Transverse colon (tissue), 4 donors: ENCODE measurements around the gene HSF2BP. TPM values are rescaled to one million over a fixed set of nuclear protein-coding genes. Genes with fewer than 3 reads are reported as not detected.

Source experiments
- DNase-seq: peaks from one replicate; pipeline ENCODE4 v3.0.0-alpha.2; 2019
- H3K27ac ChIP-seq, 4 donors: fragments of 200-600 bp; sonication (generic); 2 replicates each; pipeline ENCODE4 v1.5.1; 2016 to 2018; ENCODE audit warnings: inconsistent platforms in 4 of 4
- H3K27me3 ChIP-seq: fragments of 200-600 bp; sonication (generic); 2 replicates; pipeline ENCODE4 v1.5.1; 2017; ENCODE audit warnings: inconsistent platforms
- H3K36me3 ChIP-seq, 4 donors: fragments of 200-600 bp; sonication (generic); 2 replicates each; pipeline ENCODE4 v1.5.1; 2017 to 2019; ENCODE audit warnings: inconsistent platforms in 4 of 4
- H3K4me1 ChIP-seq, 4 donors: fragments of 200-600 bp; sonication (generic); 2 replicates each; pipeline ENCODE4 v1.5.1; 2017 to 2020; ENCODE audit warnings: inconsistent platforms in 4 of 4
- H3K4me3 ChIP-seq, 4 donors: fragments of 200-600 bp; sonication (generic); 1 replicate in 1 of 4; 2 replicates in 3 of 4; pipeline versions ENCODE4 v1.5.1 to v1.6.1; 2017 to 2019; ENCODE audit warnings: inconsistent platforms in 4 of 4
- H3K9me3 ChIP-seq, 2 donors: fragments of 200-600 bp; sonication (generic); 2 replicates each; pipeline ENCODE4 v1.5.1; 2017 to 2019; ENCODE audit warnings: inconsistent platforms in 2 of 2
- CTCF ChIP-seq, 5 experiments: fragments of 200-600 bp in 3 of 5; fragments of 450-650 bp in 2 of 5; sonication (generic) in 3 of 5; IDR thresholded peaks; 1 replicate in 2 of 5; 2 replicates in 3 of 5; pipeline ENCODE4 v1.5.1; 2016 to 2017; ENCODE audit warnings: antibody characterized with exemption in 5 of 5, inconsistent platforms in 3 of 5, mild to moderate bottlenecking in 2 of 5, moderate library complexity in 1 of 5
- EP300 ChIP-seq: sonication (generic); formaldehyde crosslinking; IDR thresholded peaks from one replicate; pipeline ENCODE4 v1.6.1; 2017; ENCODE audit warnings: antibody characterized with exemption, low read depth
- POLR2A ChIP-seq: fragments of 450-650 bp; IDR thresholded peaks from one replicate; pipeline ENCODE4 v1.6.1; 2016; ENCODE audit warnings: antibody characterized with exemption, mild to moderate bottlenecking, moderate library complexity
- POLR2AphosphoS5 ChIP-seq, 3 donors: sonication (generic); formaldehyde crosslinking; IDR thresholded peaks; one replicate each; pipeline ENCODE4 v1.6.1; 2016; ENCODE audit warnings: antibody characterized with exemption in 3 of 3
- WGBS, 2 donors: methylation state at CpG; one replicate each; pipeline ENCODE4 v1.1.5; 2018; ENCODE audit warnings: low coverage in 1 of 2; 5-methylcytosine and 5-hydroxymethylcytosine counted together
- in situ Hi-C, 4 donors: fragments of 200-750 bp; cut with MboI; loops; one replicate each; pipeline versions ENCODE4 v1.15.0 to v1.15.1; 2017; ENCODE audit warnings: low sequenced_read_pairs in 3 of 4, low pct_ligation_motif_present in 1 of 4, low pct_unique_long_range_greater_than_20kb in 1 of 4
- intact Hi-C: fragments of 100-400 bp; cut with DNase I; formaldehyde crosslinking; loops from one replicate; pipeline ENCODE4 v1.15.1; 2023; ENCODE audit warnings: low total_unique reads
- total RNA-seq, 4 donors: library from RNA; depleted of rRNA; stranded (reverse); fragments of >200 nt; gene quantifications; one replicate each; pipeline ENCODE4 v1.1.0, GENCODE V29; 2016

Gene HSF2BP
- total RNA-seq, 4 donors from 2014 or later: 0.48 to 0.82 TPM; not detected in 2

DNA sequence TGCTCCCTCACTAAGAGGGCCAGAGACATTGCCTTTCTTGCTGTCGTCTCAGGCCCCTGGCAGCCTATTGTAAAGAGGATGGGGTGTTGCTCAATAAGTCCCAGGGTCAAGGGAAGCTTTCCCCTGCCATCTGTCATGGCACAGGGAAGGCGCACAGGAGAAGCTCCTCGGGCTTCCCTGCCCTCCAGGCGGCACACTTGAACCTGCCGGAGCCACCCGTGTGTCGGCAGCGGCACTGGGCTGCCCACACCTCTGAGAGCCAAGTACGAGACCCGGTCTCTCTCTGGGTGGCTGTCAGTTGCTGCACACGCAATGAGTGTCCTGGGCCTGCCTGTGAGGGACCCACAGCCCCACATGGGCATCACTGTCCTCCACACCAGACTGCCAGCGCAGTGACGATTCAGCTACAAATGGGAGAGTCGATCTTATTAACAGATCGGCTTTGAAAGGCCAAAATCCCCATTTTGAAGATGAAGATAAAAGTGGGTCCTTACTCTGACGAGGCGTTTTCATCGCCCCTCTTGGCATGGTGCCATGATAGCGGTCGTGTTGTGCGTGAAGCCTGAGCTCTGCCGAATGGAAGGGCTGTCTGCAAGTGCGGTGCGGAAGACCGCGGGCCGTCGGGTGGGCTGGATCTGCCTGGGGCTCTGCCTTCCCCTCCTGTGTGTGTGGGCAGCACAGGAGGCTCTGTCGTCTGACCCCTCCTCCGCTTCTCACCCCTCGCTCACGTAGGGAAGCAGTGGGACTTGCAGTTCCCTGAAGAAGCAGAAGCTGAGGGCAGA is 30.5 kb upstream of the HSF2BP start:
- TF ChIP-seq POLR2A: no peak
- no peak for TF ChIP-seq CTCF (IDR thresholded peaks at IDR 0.05)
- TF ChIP-seq POLR2AphosphoS5 (IDR thresholded peaks at IDR 0.05): no peak
- TF ChIP-seq EP300: no peak
- no peaks in the 10 kb centered on the region for H3K9me3 ChIP-seq
- H3K27me3 ChIP-seq: no peaks in the 10 kb centered on the region
- H3K4me1 ChIP-seq: no peaks in the 10 kb centered on the region
- H3K27ac ChIP-seq: no peak overlapping the region
- WGBS, 2 donors: 95% methylated on average over 30 of the region's 32 CpGs; no CpG with 5 or more reads in 1 of the 2 donors
- peaks cover 0 to 50% (median 14%) of the 10 kb centered on the region in 4 donors for H3K36me3 ChIP-seq
- intact Hi-C loops (no loop called here), in situ Hi-C loops (no loop called here)
- H3K4me3 ChIP-seq: no peak overlapping the region
- DNase-seq: no peak

DNA sequence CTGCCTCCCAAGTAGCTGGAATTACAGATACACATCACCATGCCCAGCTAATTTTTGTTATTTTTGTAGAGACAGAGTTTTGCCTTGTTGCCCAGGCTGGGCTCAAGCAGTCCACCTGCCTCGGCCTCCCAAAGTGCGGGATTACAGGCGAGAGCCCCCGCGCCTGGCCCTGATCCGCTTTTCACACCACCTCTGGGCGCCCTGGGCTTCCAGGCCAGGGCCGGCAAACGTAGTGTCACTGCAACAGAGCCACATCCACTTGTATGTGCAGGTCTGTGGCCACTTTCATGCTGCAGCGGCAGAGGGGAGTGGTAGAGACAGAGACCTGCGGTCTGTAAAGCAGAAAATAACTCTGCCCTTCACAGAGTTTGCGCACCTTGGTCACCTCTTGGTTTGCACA is 29.6 kb upstream of the HSF2BP start:
- DNase-seq: no peak
- H3K9me3 ChIP-seq: no peaks in the 10 kb centered on the region
- H3K4me1 ChIP-seq: no peaks in the 10 kb centered on the region
- TF ChIP-seq POLR2AphosphoS5 (IDR thresholded peaks at IDR 0.05) (no peak), CTCF (IDR thresholded peaks at IDR 0.05) (no peak), POLR2A (no peak), EP300 (no peak)
- in situ Hi-C loops: no loop called here
- H3K27ac ChIP-seq: no peak overlapping the region
- H3K36me3 ChIP-seq: peaks cover 0 to 50% (median 14%) of the 10 kb centered on the region in 4 donors
- 97% methylated on average over 12 of the region's 12 CpGs; no CpG with 5 or more reads in 1 of the 2 donors for WGBS, 2 donors
- no peaks in the 10 kb centered on the region for H3K27me3 ChIP-seq
- intact Hi-C loops: no loop called here
- H3K4me3 ChIP-seq: no peak overlapping the region

- intact Hi-C loops (no loop called here), in situ Hi-C loops (no loop called here)
- no peak for DNase-seq
- peaks cover 0 to 47% (median 15%) of the 10 kb centered on the region in 4 donors for H3K36me3 ChIP-seq
- no peaks in the 10 kb centered on the region for H3K27me3 ChIP-seq
- no peak overlapping the region for H3K27ac ChIP-seq
- no peak for TF ChIP-seq POLR2A
- no peak for TF ChIP-seq POLR2AphosphoS5 (IDR thresholded peaks at IDR 0.05)
- TF ChIP-seq EP300: no peak
- TF ChIP-seq CTCF (IDR thresholded peaks at IDR 0.05): no peak
- no peaks in the 10 kb centered on the region for H3K9me3 ChIP-seq
- 85% methylated on average over 27 of the region's 27 CpGs; no CpG with 5 or more reads in 1 of the 2 donors for whole genome bisulfite sequencing, 2 donors
- H3K4me3 ChIP-seq: no peak overlapping the region
- no peaks in the 10 kb centered on the region for H3K4me1 ChIP-seq
Observed at GRCh38 chr21:43687566-43688399, 28.5 kb upstream of the HSF2BP start.

DNA sequence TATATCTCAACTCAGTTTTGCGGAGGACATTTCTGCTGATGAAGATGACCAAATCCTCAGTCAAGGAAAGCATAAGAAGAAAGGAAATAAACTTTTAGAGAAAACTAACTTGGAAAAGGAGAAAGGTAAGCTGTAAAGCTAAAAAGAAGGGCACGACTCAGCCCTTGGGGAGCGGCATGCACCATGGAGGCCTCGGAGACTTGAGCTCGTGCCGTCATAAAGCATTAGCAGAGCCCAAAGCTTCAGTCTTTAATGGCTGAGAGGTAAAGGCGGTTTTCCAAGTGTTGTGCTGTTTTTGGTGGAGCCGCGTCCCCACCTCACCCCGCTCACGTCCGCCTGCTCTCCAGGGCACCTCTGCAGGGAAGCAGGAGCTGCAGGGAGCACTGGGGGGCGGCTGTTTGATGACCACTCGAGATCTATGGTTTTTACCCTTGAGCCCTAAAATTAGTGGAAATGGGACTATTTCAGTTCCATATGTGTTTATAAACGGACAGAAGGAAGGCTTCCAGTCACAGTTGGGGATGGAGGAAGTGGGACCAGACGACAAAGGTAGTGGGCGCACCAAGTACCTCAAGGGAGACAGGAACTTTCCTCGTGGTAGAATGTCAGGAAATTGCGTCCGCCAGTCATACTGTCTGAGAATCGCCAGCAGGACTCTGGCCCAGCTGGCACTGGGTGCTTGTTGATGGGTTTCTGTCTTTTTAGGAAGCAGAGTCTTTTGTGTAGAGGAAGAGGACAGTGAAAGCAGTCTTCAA is 27.7 kb upstream of the HSF2BP start:
- 89 to 93% methylated on average over 5 to 21 of the region's 21 CpGs for WGBS, 2 donors
- Histone ChIP-seq H3K36me3 (peaks cover 0 to 43% (median 19%) of the 10 kb centered on the region in 4 donors), H3K4me3 (no peak overlapping the region), H3K27ac (no peak overlapping the region), H3K4me1 (no peaks in the 10 kb centered on the region), H3K27me3 (no peaks in the 10 kb centered on the region), H3K9me3 (no peaks in the 10 kb centered on the region)
- in situ Hi-C loops: no loop called here
- no peak for TF ChIP-seq EP300
- no peak for TF ChIP-seq POLR2A
- no peak for TF ChIP-seq POLR2AphosphoS5 (IDR thresholded peaks at IDR 0.05)
- no peak for TF ChIP-seq CTCF (IDR thresholded peaks at IDR 0.05)
- intact Hi-C loops: no loop called here
- DNase-seq: no peak
